Coronary artery (tissue), 2 donors: ENCODE measurements around the gene KCNF1.

Experiments
- DNase-seq: peaks from one replicate; pipeline ENCODE4 v3.0.0-alpha.2; 2017; ENCODE audit warnings: low spot score
- H3K27ac ChIP-seq, 2 donors: fragments of 200-600 bp; sonication (generic); one replicate each; pipeline ENCODE4 v1.5.1; 2016 to 2019
- H3K4me3 ChIP-seq: fragments of 200-600 bp; sonication (generic); 2 replicates; pipeline ENCODE4 v1.5.1; 2016; ENCODE audit warnings: mild to moderate bottlenecking, moderate library complexity
- TF ChIP-seq, protein P1 (sequence below): fragments of 200-600 bp; sonication (generic); IDR thresholded peaks from one replicate; pipeline ENCODE4 v1.5.1; 2019; ENCODE audit warnings: antibody characterized with exemption

The KCNF1 gene

DNA sequence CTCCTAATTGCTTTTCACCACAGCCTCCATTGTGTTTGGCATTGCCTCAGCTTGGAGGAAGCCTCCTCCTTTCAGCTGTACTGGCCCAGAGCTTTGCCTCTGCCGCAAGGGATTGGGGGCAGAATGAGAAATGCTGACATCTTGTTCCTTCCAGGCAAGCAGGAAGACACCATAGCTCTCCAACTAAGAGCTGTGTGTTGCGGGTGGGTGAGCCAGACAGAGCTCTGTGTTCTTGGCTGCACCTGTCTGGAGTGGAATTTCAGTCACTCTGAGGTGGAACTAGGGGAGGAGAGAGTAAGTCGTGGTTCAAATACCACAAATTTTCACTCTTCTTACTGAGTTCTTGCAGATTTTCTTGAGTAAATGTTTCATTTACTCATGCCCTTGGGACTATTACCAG lies 36.6 kb upstream of the KCNF1 start:
- TF ChIP-seq, protein P1, sequence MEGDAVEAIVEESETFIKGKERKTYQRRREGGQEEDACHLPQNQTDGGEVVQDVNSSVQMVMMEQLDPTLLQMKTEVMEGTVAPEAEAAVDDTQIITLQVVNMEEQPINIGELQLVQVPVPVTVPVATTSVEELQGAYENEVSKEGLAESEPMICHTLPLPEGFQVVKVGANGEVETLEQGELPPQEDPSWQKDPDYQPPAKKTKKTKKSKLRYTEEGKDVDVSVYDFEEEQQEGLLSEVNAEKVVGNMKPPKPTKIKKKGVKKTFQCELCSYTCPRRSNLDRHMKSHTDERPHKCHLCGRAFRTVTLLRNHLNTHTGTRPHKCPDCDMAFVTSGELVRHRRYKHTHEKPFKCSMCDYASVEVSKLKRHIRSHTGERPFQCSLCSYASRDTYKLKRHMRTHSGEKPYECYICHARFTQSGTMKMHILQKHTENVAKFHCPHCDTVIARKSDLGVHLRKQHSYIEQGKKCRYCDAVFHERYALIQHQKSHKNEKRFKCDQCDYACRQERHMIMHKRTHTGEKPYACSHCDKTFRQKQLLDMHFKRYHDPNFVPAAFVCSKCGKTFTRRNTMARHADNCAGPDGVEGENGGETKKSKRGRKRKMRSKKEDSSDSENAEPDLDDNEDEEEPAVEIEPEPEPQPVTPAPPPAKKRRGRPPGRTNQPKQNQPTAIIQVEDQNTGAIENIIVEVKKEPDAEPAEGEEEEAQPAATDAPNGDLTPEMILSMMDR: no peak
- no peak for DNase-seq
- Histone ChIP-seq H3K27ac (no peak overlapping the region), H3K4me3 (no peak overlapping the region)

GRCh38 chr2:10876394-10876793 lies 35.3 kb upstream of the KCNF1 start:
- no peak overlapping the region for H3K4me3 ChIP-seq
- DNase-seq: no peak
- H3K27ac ChIP-seq: no peak overlapping the region
- TF ChIP-seq, protein P1: no peak

DNA sequence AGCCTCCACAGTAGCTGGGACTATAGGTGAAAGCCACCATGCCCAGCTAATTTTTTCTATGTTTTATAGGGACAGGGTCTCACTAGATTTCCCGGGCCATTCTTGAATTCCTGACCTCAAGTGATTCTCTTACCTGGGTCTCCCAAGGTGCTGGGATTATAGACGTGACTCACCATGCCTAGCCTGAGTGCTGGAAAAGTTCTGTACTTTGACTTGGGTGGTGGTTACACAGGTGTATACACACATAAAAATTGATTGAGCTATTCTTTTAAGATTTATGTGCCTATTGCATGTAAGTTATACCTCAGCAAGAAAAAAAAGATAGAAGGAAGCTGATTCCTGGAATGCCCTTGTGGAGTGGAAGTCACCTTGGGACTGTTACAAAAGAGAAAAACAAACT lies 34.8 kb upstream of the KCNF1 start:
- TF ChIP-seq, protein P1: no peak
- no peak overlapping the region for H3K4me3 ChIP-seq
- DNase-seq: no peak
- H3K27ac ChIP-seq: no peak overlapping the region

GRCh38 chr2:10877651-10878111 lies 34.1 kb upstream of the KCNF1 start:
- H3K4me3 ChIP-seq: no peak overlapping the region
- TF ChIP-seq, protein P1: no peak
- H3K27ac ChIP-seq: no peak overlapping the region
- DNase-seq: no peak

GRCh38 chr2:10878268-10878915 lies 33.3 kb upstream of the KCNF1 start:
- no peak overlapping the region for H3K27ac ChIP-seq
- DNase-seq: no peak
- H3K4me3 ChIP-seq: no peak overlapping the region
- TF ChIP-seq, protein P1: no peak

DNA sequence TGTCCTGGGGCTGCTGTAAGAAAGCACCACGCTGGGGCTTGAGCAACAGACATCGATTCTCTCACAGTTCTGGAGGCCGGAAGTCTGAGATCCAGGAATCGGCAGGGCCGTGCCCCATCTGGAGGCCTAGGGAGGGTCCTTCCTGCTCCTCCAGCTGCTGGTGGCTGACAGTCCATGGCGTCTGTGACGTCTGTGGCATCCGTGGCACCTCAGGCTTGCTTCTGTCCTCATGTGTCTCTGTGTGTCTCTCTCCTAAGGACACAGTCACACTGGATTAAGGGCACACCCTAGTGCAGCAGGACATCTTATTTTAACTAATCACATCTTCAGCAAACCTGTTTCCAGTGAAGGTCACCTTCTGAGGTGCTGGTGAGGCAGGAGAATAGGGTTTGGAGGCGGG lies 32.6 kb upstream of the KCNF1 start:
- Histone ChIP-seq H3K4me3 (no peak overlapping the region), H3K27ac (no peak overlapping the region)
- DNase-seq: no peak
- TF ChIP-seq, protein P1: no peak
